ENCODE measurements around the gene KCNJ4.

KCNJ4 gene

DNA sequence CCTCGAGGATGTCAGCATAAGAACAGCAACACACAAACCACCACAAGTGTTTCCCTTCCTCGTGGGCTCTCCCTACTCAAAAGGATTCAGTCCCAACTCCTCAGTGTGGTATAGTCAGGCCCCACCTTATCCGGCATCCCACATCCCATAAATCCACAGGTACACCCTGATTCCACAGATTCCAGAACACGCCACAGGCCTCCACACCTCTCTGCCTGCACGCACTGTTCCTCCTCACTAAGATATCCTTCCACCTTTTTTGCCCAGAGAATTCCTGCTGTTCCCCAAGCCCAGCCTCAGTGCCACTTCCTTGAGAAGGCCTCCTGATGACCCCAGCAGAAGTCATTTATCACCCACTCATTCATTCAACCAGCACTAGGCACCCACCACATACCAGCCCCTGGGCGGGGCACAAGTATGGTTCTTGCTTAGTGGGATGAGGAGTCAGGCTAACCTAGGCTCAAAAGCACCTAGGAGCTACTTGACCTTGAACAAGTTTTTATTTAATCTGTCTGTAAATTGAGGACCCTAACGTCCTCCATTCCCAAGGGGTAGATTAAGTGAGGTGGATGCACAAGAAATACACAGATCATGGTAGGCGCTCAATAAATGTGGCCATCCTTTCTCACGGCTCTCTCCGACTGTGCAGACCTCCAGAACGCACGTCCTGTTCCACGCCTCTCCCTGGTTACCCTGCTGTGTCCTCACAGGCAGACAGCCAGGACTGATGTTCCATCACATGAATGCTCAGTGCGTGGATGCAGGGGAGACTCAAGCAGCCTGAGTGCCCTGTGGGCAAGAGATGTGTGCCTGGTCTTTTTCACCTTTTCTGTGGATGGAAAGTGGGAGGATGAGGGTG is 2.1 kb upstream of the KCNJ4 start:
- no peaks in the 10 kb centered on the region for H3K9me3 Mint-ChIP-seq
- TF ChIP-seq, protein P1, sequence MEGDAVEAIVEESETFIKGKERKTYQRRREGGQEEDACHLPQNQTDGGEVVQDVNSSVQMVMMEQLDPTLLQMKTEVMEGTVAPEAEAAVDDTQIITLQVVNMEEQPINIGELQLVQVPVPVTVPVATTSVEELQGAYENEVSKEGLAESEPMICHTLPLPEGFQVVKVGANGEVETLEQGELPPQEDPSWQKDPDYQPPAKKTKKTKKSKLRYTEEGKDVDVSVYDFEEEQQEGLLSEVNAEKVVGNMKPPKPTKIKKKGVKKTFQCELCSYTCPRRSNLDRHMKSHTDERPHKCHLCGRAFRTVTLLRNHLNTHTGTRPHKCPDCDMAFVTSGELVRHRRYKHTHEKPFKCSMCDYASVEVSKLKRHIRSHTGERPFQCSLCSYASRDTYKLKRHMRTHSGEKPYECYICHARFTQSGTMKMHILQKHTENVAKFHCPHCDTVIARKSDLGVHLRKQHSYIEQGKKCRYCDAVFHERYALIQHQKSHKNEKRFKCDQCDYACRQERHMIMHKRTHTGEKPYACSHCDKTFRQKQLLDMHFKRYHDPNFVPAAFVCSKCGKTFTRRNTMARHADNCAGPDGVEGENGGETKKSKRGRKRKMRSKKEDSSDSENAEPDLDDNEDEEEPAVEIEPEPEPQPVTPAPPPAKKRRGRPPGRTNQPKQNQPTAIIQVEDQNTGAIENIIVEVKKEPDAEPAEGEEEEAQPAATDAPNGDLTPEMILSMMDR (IDR thresholded peaks at IDR 0.05), result no peak
- peak overlapping the region; percentile 78 for H3K27ac Mint-ChIP-seq
- H3K36me3 Mint-ChIP-seq (ENCODE audit: low read depth), result no peaks in the 10 kb centered on the region
- H3K27me3 Mint-ChIP-seq (ENCODE audit: low read depth, poor library complexity), result peaks cover 52% of the 10 kb centered on the region
- H3K4me1 Mint-ChIP-seq, result peaks cover 73% of the 10 kb centered on the region
- peak overlapping the region; percentile 75 for H3K4me3 Mint-ChIP-seq
- no peak for DNase-seq

DNA sequence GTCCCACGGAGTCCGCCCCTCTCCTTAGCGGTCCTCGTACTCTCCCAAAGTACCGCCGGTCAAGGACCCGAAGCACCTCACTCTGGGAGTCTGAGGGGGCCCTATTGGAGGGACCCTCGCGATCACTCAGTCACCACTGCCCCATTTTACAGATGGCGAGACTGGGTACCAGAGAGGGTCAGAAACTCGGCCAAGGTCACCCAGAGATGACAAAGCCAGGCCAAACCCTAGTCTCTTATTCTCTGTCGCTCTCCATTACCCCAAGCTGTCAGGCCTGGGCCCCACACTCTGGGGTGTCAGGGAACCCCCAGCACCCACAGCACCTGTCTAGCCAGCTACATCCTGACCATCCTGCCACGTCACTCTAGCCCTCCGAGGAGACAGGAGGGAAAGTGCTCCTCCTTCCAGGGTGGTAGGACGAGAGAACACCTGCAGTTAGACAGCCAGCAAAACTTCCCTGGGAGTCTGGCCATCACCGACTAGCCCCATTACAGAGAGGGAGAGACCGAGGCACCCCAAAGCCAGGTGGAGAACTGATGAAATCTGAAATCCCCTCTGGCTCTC is 1.4 kb upstream of the KCNJ4 start:
- TF ChIP-seq, protein P1 (IDR thresholded peaks at IDR 0.05), result no peak
- Mint-ChIP-seq H3K9me3 (no peaks in the 10 kb centered on the region), H3K36me3 (ENCODE audit: low read depth) (no peaks in the 10 kb centered on the region), H3K27me3 (ENCODE audit: low read depth, poor library complexity) (peaks cover 56% of the 10 kb centered on the region), H3K4me3 (peak overlapping the region; percentile 75), H3K4me1 (peaks cover 66% of the 10 kb centered on the region), H3K27ac (no peak overlapping the region)
- no peak for DNase-seq

DNA sequence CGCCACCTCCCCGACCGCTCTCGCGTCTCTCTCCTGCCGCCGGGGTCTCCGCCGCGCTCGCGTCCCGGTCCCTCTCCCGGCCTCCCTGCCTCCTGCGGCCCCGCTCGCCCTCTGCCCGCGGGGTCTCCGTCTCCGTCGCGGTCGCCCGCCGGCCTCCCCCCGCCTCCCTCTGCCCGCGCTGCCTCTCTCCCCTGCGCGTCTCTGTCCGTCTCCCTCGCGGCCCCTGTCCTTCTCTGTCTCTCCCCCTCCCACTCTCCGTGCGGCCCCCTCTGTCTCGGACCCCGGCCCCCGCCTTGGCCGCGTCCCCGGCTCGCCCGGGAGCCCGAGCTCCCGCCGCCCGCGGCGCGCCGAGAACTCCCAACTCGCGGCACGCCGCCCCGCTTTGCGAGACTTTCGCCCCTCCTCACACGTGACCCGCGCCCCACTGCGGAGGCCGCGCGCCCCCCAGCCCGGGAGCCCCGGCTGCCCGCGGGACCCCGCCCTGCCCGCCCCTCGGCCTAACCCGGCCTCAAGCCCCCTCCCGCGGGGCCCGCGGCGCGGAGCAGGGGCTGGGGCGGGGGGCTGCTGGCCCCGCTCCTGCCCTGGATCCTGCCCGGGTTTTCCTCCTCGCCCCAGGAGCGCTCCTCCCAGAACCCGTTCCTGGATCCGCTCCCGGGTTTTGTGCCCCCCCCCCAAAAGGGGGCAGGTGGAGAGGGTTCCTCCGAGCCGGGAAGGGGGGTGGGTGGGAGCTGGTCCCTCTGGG is 702 bp upstream of the KCNJ4 start:
- Mint-ChIP-seq H3K4me1 (peaks cover 59% of the 10 kb centered on the region), H3K36me3 (ENCODE audit: low read depth) (no peaks in the 10 kb centered on the region), H3K4me3 (peak overlapping the region; percentile 75), H3K9me3 (no peaks in the 10 kb centered on the region), H3K27me3 (ENCODE audit: low read depth, poor library complexity) (peaks cover 60% of the 10 kb centered on the region), H3K27ac (no peak overlapping the region)
- DNase-seq, result peak; percentile 86
- TF ChIP-seq, protein P1 (IDR thresholded peaks at IDR 0.05), result no peak

DNA sequence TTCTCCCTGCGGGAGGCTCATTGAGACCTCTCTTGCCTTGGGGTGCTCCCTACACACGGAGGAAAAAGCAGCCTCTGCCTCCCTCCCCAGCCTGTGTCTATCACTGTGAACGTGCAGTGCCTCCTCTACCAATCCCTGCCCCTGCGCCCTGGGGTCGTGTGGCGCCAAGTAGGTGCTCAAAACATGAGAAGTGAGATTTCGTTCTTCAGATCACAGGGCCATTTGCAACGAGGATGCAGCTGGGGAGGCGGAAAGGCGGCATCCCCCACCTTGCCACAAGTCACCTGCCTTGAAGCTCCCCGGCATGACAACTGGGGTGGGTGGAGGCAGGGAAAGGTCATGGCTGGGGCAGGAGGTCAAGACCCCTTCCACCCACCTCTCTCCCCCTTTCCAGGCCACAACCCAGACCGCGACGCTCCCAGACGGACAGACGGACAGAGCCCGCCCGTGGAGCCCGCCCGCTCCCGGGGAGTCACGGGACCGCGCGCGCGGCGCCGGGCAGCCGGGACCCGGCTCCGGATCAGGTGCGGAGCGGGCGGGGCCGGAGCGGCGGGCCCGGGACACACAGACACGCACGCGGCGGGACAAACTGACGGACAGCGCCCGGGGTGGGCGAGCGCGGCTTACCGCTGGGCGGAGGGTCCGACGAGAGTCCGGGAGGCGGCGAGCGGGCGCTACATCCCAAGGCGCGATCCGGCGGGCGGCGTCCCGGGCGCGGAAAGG is 485 bp downstream of the KCNJ4 start:
- peaks cover 63% of the 10 kb centered on the region for H3K27me3 Mint-ChIP-seq (ENCODE audit: low read depth, poor library complexity)
- peak; percentile 56 for DNase-seq
- H3K4me3 Mint-ChIP-seq, result peak overlapping the region; percentile 81
- H3K4me1 Mint-ChIP-seq, result peaks cover 53% of the 10 kb centered on the region
- no peaks in the 10 kb centered on the region for H3K9me3 Mint-ChIP-seq
- no peak overlapping the region for H3K27ac Mint-ChIP-seq
- H3K36me3 Mint-ChIP-seq (ENCODE audit: low read depth), result no peaks in the 10 kb centered on the region
- TF ChIP-seq, protein P1 (IDR thresholded peaks at IDR 0.05), result no peak

DNA sequence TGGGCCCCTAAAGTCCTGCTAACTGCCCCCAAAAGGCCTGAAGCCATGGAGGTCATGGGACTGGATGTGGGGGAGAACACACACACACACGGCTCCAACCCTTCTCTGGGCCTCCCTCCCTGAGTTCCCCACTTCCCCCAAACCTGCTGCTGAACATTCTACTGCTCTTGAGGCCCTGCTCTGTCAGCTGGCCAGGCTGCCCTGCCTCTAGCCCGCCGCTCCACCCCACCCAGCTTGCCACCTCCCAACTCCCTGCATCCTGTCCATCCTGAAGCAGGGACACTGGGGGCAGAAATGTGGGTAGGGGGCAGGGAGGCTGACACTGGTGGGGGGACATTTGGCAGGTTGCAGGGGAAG is 1.0 kb downstream of the KCNJ4 start:
- peak overlapping the region; percentile 81 for H3K4me3 Mint-ChIP-seq
- no peaks in the 10 kb centered on the region for H3K36me3 Mint-ChIP-seq (ENCODE audit: low read depth)
- no peaks in the 10 kb centered on the region for H3K9me3 Mint-ChIP-seq
- H3K27ac Mint-ChIP-seq, result no peak overlapping the region
- H3K4me1 Mint-ChIP-seq, result peaks cover 48% of the 10 kb centered on the region
- TF ChIP-seq, protein P1 (IDR thresholded peaks at IDR 0.05), result no peak
- peaks cover 67% of the 10 kb centered on the region for H3K27me3 Mint-ChIP-seq (ENCODE audit: low read depth, poor library complexity)
- no peak for DNase-seq
